Stimulated activated CD4-positive, alpha-beta T cell treated with anti-CD3 and anti-CD28 coated beads, Interleukin-4, amount 100 ng/mL, for 4 hours (primary cell): ENCODE results near the gene XXYLT1.
"Not testable (repeated sequence)": the region's sequence is repeated elsewhere in the genome, so short reads cannot be mapped to it uniquely, and the experiment has no call there.

Experiments used
- DNase-seq, 2 experiments: peaks; one replicate each; pipeline ENCODE4 v3.0.0-alpha.2; 2020

XXYLT1 gene

GRCh38 chr3:195125646-195126045 is 145.3 kb downstream of the XXYLT1 start:
- DNase-seq = no peak

DNA sequence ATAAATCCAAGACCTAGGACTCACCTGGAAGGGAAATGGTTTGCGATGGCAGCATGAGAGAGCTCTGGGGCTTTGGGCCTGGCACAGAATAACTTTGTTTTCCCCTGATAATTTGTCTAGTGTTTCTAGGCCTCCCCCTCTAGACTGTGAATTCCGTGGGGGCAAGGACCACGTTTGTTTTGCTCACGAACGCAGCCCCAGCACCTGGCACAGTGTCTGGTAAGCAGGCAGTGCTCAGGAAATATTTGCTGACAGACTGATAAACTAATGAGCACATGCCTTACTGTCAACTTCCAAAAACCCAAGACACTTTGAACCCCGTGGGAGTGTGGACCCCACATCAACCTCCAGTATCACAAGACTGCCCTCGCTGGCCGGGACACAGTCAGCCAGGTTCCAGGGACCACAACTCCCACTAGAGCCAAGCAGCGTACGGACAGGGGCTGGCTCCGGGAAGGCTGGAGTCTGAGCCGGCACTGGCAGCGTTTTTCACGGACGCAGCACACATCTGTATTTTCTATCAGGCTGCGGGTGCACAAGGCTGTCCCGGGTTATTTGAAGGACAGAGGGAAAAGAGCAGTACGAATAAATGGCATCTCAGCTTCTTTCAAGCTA is 146.5 kb downstream of the XXYLT1 start:
- no peak for DNase-seq

DNA sequence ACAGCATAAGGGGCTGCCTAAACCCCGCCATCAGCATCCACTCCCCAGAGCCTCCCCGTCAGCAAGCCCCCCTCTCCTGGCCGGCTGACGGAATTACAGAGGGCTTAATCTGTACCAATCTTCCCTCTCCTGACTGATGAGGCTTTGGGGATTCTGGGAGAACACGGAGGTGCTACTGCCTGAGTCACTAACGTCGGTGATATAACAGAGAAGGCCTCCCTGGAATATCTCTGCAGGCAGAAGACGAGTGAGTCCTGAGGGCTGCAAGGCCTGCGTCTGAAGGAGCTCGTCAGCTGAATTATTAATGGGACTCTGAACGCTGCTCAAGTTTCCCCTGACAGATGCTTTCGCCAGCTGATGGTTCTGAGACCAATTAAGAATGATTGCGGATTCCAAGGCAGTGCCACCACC is 147.7 kb downstream of the XXYLT1 start:
- no peak for DNase-seq

DNA sequence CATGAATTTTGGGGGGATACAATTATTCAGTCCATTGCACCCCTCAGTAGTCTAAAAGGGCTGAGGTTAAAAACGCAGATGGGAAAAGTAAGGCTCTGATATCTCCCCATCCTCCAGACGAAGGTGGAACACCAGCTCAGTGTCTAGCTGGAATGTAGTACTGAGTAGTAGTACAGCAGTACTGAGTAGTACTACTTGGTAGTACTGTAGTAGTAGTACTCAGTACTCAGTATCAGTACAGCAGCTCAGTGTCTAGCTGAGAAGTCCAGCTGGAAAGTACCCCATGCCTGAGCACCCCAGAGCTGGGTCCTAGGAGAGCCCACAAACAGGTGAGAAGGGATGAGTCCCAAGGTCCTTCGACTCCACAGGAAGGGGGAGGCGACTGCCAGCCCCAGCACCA is 148.7 kb downstream of the XXYLT1 start:
- no peak for DNase-seq

DNA sequence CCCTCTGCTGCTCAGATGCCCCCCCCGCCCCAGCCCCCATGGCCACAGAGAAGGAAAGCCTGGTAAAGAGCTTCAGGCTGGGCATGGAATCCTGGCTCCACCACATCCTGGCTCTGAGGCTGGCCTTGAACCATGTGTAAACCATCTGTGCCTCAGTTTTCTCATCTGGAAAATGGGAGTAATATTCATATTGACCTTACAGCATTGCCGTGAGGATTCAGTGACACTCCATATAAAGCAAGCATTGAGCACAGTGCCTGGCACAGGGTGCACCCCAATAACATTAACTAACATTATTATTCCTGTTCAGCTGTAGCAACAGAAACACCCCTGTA is 150.7 kb downstream of the XXYLT1 start:
- no peak for DNase-seq

GRCh38 chr3:195119461-195120266 is 151.3 kb downstream of the XXYLT1 start:
- DNase-seq = no peak

- no peak for DNase-seq
These were observed 152.3 kb downstream of the XXYLT1 start for GRCh38 chr3:195118671-195119070.

DNA sequence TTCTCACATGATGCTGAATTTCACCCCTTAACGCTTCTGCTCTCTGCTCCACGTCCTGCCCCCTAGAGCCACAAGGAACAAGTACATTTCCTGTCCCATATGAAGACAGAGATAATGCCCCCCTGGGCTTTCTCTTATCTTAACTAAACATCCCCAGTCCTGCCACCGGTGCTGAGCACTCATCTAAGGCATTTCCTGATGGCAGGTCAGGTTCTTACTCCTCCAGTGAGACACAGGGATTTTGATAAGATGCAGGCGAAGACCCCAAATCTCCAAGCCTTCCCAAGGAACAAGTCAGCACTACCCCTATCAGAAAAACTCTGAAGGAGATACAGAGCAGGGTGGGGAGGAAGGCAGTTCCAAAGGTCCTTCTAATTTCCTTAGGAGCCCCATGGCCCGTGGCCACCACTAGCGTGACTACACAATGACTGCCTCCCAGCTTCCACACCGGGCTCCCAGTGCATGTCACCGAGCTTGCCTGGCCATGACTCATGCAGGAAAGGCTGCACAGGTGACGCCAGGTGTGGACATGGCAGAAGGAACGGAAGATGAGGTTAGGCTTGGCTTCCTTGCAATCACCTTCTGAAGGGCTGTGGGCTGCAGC is 152.9 kb downstream of the XXYLT1 start:
- no peak for DNase-seq

DNA sequence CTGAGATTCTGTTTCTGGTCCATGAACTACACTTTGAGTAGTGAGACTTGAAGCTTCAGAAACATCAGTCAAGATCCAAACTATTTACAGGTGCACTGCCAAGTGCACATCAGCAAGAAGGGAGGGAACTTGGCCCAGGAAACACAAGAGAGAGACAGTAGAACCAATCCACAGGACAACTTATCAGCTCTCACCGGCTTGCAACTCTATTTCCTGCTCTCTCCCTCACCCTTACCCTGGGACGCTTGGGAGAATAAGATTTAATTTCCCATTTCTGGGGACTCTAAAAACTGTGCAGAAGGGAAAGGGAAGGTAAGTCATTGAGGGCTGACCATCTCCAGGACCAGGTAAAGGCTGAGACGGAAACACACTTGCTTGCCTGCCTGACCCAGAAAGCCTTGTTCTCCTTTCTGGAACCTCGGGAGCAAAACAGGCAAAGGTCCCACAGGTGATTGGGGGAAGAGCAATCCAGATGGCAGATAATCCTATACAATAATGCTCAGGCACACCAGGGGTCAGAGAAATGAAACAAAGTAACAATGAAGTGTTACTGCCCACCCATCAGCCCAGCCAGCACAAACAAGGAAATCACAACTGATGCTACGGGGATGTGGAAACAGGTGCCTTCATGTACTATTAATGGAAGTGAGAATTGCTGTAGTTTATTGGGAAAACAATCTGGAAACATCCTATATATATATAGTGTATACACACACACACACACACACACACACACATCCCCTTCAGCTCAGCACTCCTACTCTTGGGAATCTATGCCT is 154.4 kb downstream of the XXYLT1 start:
- no peak for DNase-seq

- DNase-seq = no peak
These were observed 155.2 kb downstream of the XXYLT1 start for GRCh38 chr3:195115600-195116406.

DNA sequence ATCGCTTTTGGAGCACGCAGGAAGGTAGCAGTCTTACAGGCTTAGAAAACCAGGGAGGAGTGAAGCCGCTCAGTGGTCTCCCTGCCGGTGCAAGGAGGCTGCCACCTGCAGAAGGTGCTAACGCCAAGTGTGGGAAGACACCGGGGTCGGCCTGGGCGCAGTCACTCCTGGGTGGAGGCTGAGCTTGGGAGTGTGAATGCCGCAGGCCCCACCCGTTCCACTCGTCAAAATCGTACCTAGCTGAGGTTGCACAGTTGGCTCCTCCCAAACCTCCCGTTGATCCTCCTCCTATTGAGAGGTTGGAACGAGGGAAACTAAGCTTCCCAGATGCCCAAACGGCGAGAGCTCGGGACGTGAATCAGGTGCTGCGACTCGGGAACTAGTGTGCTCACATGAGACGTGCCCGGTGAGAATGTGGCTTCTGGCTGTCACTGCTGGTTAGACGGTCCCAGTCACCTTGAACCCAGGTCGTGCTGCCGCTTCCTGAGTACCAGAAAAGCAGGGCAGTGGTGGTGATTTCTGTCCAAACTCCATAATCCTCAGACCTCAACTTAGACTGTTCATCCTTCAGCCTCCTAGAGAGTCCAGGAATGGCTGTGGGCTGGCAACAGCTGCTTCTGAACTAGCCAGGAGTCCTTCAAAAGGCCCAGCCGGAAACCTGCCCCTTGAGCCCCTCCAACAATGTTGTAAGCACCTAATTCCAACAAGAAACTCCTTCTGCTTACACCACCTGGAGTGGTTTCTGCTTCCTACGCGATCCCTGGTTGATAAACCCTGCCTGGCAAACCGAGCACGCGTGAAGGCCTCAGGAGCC is 156.0 kb downstream of the XXYLT1 start:
- DNase-seq = no peak

GRCh38 chr3:195113536-195114425 is 157.2 kb downstream of the XXYLT1 start:
- no peak for DNase-seq

GRCh38 chr3:195113048-195113447 is 157.9 kb downstream of the XXYLT1 start:
- no peak for DNase-seq

DNA sequence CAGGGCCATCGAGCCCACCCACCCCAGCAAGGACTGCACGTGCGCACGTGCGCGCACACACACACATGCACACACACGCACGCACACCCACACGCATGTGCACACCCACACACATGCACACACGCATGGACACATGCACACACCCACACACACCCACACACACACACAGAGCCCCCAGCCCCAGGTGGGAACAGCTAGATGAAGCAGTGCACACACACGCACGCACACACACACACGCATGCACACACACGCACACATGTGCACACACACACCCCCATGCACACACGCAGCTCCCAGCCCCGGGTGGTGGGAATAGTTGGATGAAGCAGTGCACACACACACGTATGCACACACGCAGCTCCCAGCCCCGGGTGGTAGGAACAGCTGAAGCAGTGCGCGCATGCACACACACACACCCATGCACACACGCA is 158.6 kb downstream of the XXYLT1 start:
- DNase-seq = no peak

DNA sequence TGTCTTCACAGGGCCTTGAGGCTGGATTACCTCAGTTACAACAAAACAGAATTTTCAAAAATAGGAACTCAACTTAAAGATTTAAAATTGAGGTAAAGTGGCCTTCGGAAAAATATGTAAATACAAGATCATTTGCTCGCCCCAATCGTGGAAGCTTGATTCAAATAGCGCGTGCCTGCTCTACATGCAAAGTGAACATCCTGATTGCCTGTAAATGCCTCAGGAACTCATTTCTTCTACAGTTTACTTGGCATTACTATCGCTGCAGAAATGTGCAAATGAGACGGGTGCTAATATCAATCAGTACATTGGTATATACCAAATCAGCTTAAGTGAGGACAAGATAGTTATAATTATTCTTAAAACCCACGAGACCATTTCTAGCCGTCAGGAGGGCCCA is 159.2 kb downstream of the XXYLT1 start:
- DNase-seq = no peak

DNA sequence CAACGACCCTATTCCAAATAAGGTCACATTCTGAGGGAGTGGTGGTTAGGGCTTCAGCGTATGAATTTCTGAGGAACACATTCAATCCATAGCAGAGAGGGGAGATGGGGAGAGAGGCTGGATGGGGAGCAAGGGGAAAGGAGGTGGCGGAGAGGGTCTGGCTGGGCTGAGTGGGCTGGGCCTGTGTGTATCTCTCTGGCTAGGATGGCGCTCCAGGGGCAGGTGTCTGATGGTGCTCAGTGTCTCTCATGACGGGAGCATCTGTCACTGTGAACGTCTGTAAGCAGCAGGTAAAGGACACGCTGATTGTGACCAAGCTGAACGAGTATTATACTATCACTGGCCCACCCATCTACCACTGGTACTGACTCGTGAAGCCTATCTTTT is 159.6 kb downstream of the XXYLT1 start:
- DNase-seq = no peak

- DNase-seq = no peak
These were observed 160.2 kb downstream of the XXYLT1 start for GRCh38 chr3:195110647-195111318.

GRCh38 chr3:195109098-195109657 is 161.8 kb downstream of the XXYLT1 start:
- no peak for DNase-seq

GRCh38 chr3:195107593-195107992 is 163.4 kb downstream of the XXYLT1 start:
- DNase-seq = no peak

DNA sequence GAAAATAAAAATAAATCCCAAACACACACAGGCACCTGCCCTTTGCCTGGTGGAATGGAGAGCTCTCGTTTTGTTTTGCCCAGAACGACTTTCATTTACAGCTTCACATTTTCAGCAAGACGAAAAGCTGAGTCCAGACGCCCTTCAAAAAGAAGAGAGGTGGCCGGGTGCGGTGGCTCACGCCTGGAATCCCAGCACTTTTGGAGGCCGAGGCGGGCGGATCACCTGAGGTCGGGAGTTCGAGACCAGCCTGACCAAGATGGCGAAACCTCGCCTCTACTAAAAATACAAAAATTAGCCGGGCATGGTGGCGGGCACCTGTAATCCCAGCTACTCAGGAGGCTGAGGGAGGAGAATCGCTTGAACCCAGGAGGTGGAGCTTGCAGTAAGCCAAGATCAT is 163.9 kb downstream of the XXYLT1 start:
- DNase-seq = not testable (repeated sequence)
